Astrocyte (in vitro differentiated cells and primary cell): ENCODE results near the gene RBBP8NL. TPM values are rescaled to one million over a fixed set of nuclear protein-coding genes. Genes with fewer than 3 reads are reported as not detected.

Experiments
- DNase-seq: peaks from one replicate; pipeline ENCODE4 v3.0.0-alpha.2; 2010; ENCODE audit warnings: low read depth
- FAIRE-seq: peaks from 2 replicates; lab custom pipeline; 2011; peaks lifted over from hg19 to GRCh38; lab: Jason Lieb, UNC
- H2AFZ ChIP-seq: 2 replicates; pipeline ENCODE4 v1.6.0; 2012; ENCODE audit warnings: low read depth, low read length, inconsistent platforms
- H3K27ac ChIP-seq: 2 replicates; pipeline ENCODE4 v1.5.1; 2011; ENCODE audit warnings: low read depth, low read length, inconsistent platforms
- H3K27me3 ChIP-seq: 2 replicates; pipeline ENCODE4 v1.6.0; 2011; ENCODE audit warnings: low read length, inconsistent platforms; ENCODE audit not compliant: insufficient read depth
- H3K36me3 ChIP-seq: 2 replicates; pipeline ENCODE4 v1.5.1; 2011; ENCODE audit warnings: low read length, inconsistent platforms; ENCODE audit not compliant: insufficient read depth
- H3K4me1 ChIP-seq: 2 replicates; pipeline ENCODE4 v1.5.1; 2011; ENCODE audit warnings: low read length, inconsistent platforms; ENCODE audit not compliant: insufficient read depth
- H3K4me2 ChIP-seq: 2 replicates; pipeline ENCODE4 v1.6.0; 2012; ENCODE audit warnings: low read length, inconsistent platforms
- H3K4me3 ChIP-seq: 2 replicates; pipeline ENCODE4 v1.5.1; 2011; ENCODE audit warnings: low read depth, mild to moderate bottlenecking, low read length, inconsistent platforms; ENCODE audit not compliant: insufficient read depth
- H3K79me2 ChIP-seq: 2 replicates; pipeline ENCODE4 v1.6.0; 2012; ENCODE audit warnings: mild to moderate bottlenecking, low read length, inconsistent platforms; ENCODE audit not compliant: insufficient read depth
- H3K9ac ChIP-seq: 2 replicates; pipeline ENCODE4 v1.6.0; 2012; ENCODE audit warnings: mild to moderate bottlenecking, low read length, inconsistent platforms
- H3K9me3 ChIP-seq: 2 replicates; pipeline ENCODE4 v1.5.1; 2012; ENCODE audit warnings: low read depth, mild to moderate bottlenecking, low read length, inconsistent platforms; ENCODE audit not compliant: insufficient read depth
- H4K20me1 ChIP-seq: 2 replicates; pipeline ENCODE4 v1.6.0; 2012; ENCODE audit warnings: low read length, inconsistent platforms; ENCODE audit not compliant: insufficient read depth
- H3K27ac Mint-ChIP-seq: one replicate; pipeline ENCODE4 v1.8.0; 2021; ENCODE audit warnings: mild to moderate bottlenecking, mixed read lengths; ENCODE audit not compliant: unreplicated experiment
- H3K27me3 Mint-ChIP-seq: one replicate; pipeline ENCODE4 v1.8.0; 2021; ENCODE audit warnings: low read depth, mixed read lengths; ENCODE audit not compliant: unreplicated experiment
- H3K36me3 Mint-ChIP-seq: one replicate; pipeline ENCODE4 v1.8.0; 2021; ENCODE audit warnings: low read depth, mixed read lengths; ENCODE audit not compliant: unreplicated experiment
- H3K4me1 Mint-ChIP-seq: one replicate; pipeline ENCODE4 v1.8.0; 2021; ENCODE audit warnings: low read depth, mixed read lengths; ENCODE audit not compliant: unreplicated experiment
- H3K4me3 Mint-ChIP-seq: one replicate; pipeline ENCODE4 v1.8.0; 2021; ENCODE audit warnings: mild to moderate bottlenecking, moderate library complexity, mixed read lengths; ENCODE audit not compliant: unreplicated experiment
- H3K9me3 Mint-ChIP-seq: one replicate; pipeline ENCODE4 v1.8.0; 2021; ENCODE audit warnings: mild to moderate bottlenecking, mixed read lengths; ENCODE audit not compliant: unreplicated experiment
- EZH2 ChIP-seq: IDR thresholded peaks from 2 replicates; pipeline ENCODE4 v1.6.1; 2012; ENCODE audit warnings: mild to moderate bottlenecking, low read length, inconsistent platforms; ENCODE audit not compliant: insufficient read depth
- total RNA-seq: library from RNA; stranded (reverse); gene quantifications from 2 replicates; pipeline ENCODE4 v1.2.1, GENCODE V29; 2021
- TF ChIP-seq, protein P1 (sequence below): IDR thresholded peaks from 2 replicates; pipeline ENCODE4 v1.5.1; 2011; ENCODE audit warnings: low read depth, mild to moderate bottlenecking, inconsistent platforms, low read length, moderate library complexity; ENCODE audit not compliant: insufficient read depth

RBBP8NL gene
- total RNA-seq, 1 donor from 2014 or later = 0.14 TPM

DNA sequence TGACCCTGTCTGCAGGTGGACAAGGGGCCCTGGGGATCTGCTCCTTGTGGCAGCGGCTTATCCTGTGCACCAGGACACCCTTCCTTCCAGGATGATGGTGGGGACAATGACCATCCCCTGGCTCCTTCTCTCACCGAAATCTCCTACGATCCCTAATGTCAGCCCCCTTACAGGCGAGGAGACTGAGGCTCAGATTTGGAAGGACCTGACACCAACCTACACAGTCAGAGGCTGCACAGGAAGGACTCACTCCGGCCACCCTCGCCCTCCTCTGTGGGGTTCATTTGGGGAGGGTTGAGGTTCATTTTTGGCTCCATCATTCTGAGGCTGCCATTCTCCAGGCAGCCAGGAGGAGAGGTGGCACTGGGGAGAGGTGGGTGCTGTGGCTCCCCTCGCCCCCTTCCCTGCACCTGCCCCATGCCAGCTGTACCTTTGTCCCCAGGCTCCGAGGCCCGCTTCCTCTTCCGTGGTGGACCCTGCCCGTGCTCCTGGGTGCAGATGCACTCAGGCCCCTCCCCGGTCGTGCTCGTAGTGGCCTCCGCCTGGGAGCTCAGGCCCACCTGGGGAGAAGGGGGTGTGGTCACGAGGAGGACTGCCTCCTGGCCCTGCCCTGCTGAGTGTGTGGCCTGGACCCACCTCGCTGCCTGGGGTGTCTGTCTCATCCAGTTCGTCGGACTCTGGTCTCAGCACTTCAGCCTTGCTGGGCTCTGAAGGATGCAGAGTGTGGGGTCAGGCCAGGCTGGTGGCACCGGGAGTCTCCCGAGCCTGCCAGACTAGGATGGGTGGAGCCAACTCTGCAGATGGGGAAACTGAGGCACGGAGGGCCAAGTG lies 14.9 kb downstream of the RBBP8NL start:
- Histone ChIP-seq H2AFZ (no peak overlapping the region), H3K27ac (no peak overlapping the region), H3K27me3 (no peaks in the 10 kb centered on the region), H3K36me3 (no peaks in the 10 kb centered on the region), H3K4me1 (no peaks in the 10 kb centered on the region), H3K9ac (no peak overlapping the region), H4K20me1 (no peaks in the 10 kb centered on the region), H3K79me2 (no peaks in the 10 kb centered on the region), H3K4me3 (no peak overlapping the region), H3K9me3 (no peaks in the 10 kb centered on the region), H3K4me2 (no peak overlapping the region)
- no peak overlapping the region for H3K4me3 Mint-ChIP-seq
- H3K27me3 Mint-ChIP-seq = peaks cover 13% of the 10 kb centered on the region
- H3K27ac Mint-ChIP-seq = no peak overlapping the region
- TF ChIP-seq EZH2 = no peak
- TF ChIP-seq, protein P1, sequence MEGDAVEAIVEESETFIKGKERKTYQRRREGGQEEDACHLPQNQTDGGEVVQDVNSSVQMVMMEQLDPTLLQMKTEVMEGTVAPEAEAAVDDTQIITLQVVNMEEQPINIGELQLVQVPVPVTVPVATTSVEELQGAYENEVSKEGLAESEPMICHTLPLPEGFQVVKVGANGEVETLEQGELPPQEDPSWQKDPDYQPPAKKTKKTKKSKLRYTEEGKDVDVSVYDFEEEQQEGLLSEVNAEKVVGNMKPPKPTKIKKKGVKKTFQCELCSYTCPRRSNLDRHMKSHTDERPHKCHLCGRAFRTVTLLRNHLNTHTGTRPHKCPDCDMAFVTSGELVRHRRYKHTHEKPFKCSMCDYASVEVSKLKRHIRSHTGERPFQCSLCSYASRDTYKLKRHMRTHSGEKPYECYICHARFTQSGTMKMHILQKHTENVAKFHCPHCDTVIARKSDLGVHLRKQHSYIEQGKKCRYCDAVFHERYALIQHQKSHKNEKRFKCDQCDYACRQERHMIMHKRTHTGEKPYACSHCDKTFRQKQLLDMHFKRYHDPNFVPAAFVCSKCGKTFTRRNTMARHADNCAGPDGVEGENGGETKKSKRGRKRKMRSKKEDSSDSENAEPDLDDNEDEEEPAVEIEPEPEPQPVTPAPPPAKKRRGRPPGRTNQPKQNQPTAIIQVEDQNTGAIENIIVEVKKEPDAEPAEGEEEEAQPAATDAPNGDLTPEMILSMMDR = no peak
- DNase-seq (no peak), FAIRE-seq (no peak)
- no peaks in the 10 kb centered on the region for H3K36me3 Mint-ChIP-seq
- H3K4me1 Mint-ChIP-seq = no peaks in the 10 kb centered on the region
- no peaks in the 10 kb centered on the region for H3K9me3 Mint-ChIP-seq

DNA sequence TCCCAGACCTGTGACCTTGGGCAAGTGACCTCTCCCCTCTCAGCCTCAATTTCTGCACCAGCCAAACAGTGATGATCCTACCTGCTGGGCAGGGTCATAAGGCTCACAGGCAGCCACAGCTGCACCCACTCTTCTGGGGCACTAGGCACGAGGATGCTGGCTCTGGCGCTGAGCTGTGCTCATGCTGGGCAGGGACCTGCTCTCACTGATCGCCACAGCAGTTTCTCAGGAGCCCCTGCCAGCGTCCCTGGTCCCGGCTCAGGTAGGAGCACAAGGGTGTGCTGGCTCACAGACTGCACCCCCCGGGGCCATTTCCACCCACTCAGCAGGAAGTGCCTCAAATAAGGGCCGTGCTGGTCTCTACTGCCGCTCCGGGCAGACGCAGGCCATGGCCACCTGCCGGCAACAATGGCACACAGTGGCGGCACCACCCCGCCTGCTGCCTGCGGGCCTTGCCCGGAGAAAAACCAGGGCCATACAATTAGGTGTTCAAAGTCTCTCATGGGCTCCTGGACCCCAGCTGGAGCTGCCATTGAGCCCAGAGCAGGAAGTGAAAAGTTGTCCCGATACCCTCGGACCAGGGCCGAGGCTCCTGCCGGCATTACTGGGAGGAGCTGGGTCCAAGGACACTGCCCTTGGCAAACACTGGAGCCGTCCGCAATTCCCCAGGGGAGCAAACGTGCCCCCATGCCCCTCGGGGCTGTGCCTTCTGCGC lies 15.7 kb downstream of the RBBP8NL start:
- no peaks in the 10 kb centered on the region for H3K4me1 ChIP-seq
- DNase-seq (no peak), FAIRE-seq (no peak)
- no peaks in the 10 kb centered on the region for H3K27me3 ChIP-seq
- H3K36me3 ChIP-seq = no peaks in the 10 kb centered on the region
- H3K36me3 Mint-ChIP-seq = no peaks in the 10 kb centered on the region
- H4K20me1 ChIP-seq = no peaks in the 10 kb centered on the region
- no peaks in the 10 kb centered on the region for H3K4me1 Mint-ChIP-seq
- H3K4me2 ChIP-seq = no peak overlapping the region
- H3K9me3 ChIP-seq = no peaks in the 10 kb centered on the region
- peaks cover under 1% of the 10 kb centered on the region for H3K79me2 ChIP-seq
- no peak overlapping the region for H3K27ac Mint-ChIP-seq
- no peak for TF ChIP-seq EZH2
- TF ChIP-seq, protein P1 = no peak
- H3K9me3 Mint-ChIP-seq = no peaks in the 10 kb centered on the region
- no peak overlapping the region for H2AFZ ChIP-seq
- no peak overlapping the region for H3K4me3 Mint-ChIP-seq
- H3K27me3 Mint-ChIP-seq = peaks cover 10% of the 10 kb centered on the region
- H3K27ac ChIP-seq = no peak overlapping the region
- H3K4me3 ChIP-seq = no peak overlapping the region
- H3K9ac ChIP-seq = no peak overlapping the region
